ENCODE measurements around the gene EXOSC7. TPM values are rescaled to one million over a fixed set of nuclear protein-coding genes. Genes with fewer than 3 reads are reported as not detected.

EXOSC7 gene
- polyA plus RNA-seq, 1 of the 3 experiments (the other 2 are of a cell fraction): 83.5 TPM

DNA sequence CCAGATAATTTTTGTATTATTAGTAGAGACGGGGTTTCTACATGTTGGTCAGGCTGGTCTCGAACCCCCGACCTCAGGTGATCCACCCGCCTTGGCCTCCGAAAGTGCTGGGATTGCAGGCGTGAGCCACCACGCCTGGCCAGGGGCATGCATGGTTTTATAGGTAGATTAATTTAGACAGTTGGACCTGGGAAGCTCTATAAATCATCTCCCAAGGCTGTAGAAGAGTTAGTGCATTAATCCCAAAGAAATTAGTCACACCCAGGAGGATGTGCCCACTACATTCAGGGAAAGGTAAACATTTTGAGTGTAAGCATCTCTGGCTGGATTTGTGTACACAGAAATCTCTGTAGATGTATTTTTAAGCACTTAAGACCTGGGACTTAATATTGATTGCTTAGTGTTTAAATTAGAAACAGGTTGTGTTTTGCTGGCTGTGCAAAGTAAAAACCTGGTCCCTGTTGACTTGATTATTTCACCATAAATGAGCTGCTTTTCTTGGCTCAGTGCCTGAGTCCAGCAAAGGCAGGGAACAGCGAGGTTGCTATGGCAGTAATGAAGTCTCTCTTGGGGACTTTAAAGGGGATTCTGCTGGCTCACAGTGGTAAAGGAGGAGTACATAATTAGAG, 19.2 kb downstream of the EXOSC7 start:
- no peaks in the 10 kb centered on the region for H3K27me3 ChIP-seq (ENCODE audit: insufficient read depth)
- no peaks in the 10 kb centered on the region for H3K9me3 ChIP-seq
- H3K36me3 ChIP-seq (replicated peaks in 1 of 2; ENCODE audit: control insufficient read depth in 1 of 2, insufficient read depth in 2 of 2, low read length in 1 of 2): peaks cover 19 to 47% of the 10 kb centered on the region in 2 experiments
- H3K9me2 ChIP-seq: no peaks in the 10 kb centered on the region
- CTCF ChIA-PET: interaction anchor here (1.4 kb wide), 1 partner anchor 231 kb away, joined by 3 read pairs; the partner anchor contains the start of gene TMEM158
- peaks cover 31 to 36% of the 10 kb centered on the region in 2 experiments; a peak in 3 of 4 replicates for H3K4me1 ChIP-seq (ENCODE audit: control insufficient read depth in 1 of 2, insufficient read depth in 2 of 2, low read depth in 1 of 2, low read length in 1 of 2)
- 0 out of 2 replicates have a peak, but pooled peaks cover 5% of the 10 kb centered on the region for H4K20me1 ChIP-seq (ENCODE audit: insufficient read depth)
- 62% methylated on average over 8 of the region's 8 CpGs for WGBS (ENCODE audit: low lambda C conversion rate)
- peaks cover 7% of the 10 kb centered on the region; the same call in 1 of the 2 replicates for H3K79me2 ChIP-seq (ENCODE audit: insufficient read depth)
- peak overlapping the region; percentile 15 to 92; a peak in 3 of 4 replicates for H3K27ac ChIP-seq (ENCODE audit: low read depth in 2 of 2, low read length in 1 of 2)
- H3K9ac ChIP-seq: no peak overlapping the region
- no peaks in the 10 kb centered on the region for H3F3A ChIP-seq (replicated peaks; ENCODE audit: insufficient read depth)
- POLR2A ChIA-PET: interaction anchor here (0.9 to 1.3 kb wide), 3 partner anchors 13 to 19 kb away, joined by 3 to 7 read pairs (median 3); partner anchors contain the start of genes EXOSC7 and ZDHHC3
- peak; percentile 80 for DNase-seq
- H2AFZ ChIP-seq (ENCODE audit: low read depth): no peak overlapping the region
- H3K4me2 ChIP-seq: 0 out of 2 replicates have a peak overlapping the region, but pooled peaks have one; percentile 6
- no peak overlapping the region for H3K4me3 ChIP-seq (ENCODE audit: low read depth in 2 of 2, low read length in 1 of 2)
- TF ChIP-seq SMC3 (IDR thresholded peaks at IDR 0.05; ENCODE audit: low read depth, low read length): no peak
- TF ChIP-seq FOSL2 (IDR thresholded peaks at IDR 0.05; ENCODE audit: borderline replicate concordance, low read depth): no peak
- no peak for TF ChIP-seq POLR2AphosphoS5 (IDR thresholded peaks at IDR 0.05; ENCODE audit: low read depth, low read length)
- TF ChIP-seq FOXM1 (IDR thresholded peaks at IDR 0.05; ENCODE audit: low read depth): no peak
- TF ChIP-seq EP300 (IDR thresholded peaks at IDR 0.05; ENCODE audit: borderline replicate concordance in 1 of 2, low read depth in 1 of 2, low read length in 1 of 2): peak in 1 of 2 experiments; percentile 70; a peak in 1 of 4 replicates
- TF ChIP-seq GABPA (IDR thresholded peaks at IDR 0.05; ENCODE audit: low read depth): no peak
- TF ChIP-seq GATA2 (CRISPR knock-in tag; IDR thresholded peaks at IDR 0.05): no peak
- TF ChIP-seq TCF12 (IDR thresholded peaks at IDR 0.05): peak; percentile 56
- TF ChIP-seq FOXJ3 (CRISPR knock-in tag; IDR thresholded peaks at IDR 0.05): peak; percentile 18; the same call in 1 of the 2 replicates
- TF ChIP-seq CHD2 (IDR thresholded peaks at IDR 0.05; ENCODE audit: low read length, partially characterized antibody): peak; percentile 52
- no peak for TF ChIP-seq ELF1 (IDR thresholded peaks at IDR 0.05)
- TF ChIP-seq ZBTB33 (IDR thresholded peaks at IDR 0.05; ENCODE audit: borderline replicate concordance, low read depth): no peak
- TF ChIP-seq, protein P1, sequence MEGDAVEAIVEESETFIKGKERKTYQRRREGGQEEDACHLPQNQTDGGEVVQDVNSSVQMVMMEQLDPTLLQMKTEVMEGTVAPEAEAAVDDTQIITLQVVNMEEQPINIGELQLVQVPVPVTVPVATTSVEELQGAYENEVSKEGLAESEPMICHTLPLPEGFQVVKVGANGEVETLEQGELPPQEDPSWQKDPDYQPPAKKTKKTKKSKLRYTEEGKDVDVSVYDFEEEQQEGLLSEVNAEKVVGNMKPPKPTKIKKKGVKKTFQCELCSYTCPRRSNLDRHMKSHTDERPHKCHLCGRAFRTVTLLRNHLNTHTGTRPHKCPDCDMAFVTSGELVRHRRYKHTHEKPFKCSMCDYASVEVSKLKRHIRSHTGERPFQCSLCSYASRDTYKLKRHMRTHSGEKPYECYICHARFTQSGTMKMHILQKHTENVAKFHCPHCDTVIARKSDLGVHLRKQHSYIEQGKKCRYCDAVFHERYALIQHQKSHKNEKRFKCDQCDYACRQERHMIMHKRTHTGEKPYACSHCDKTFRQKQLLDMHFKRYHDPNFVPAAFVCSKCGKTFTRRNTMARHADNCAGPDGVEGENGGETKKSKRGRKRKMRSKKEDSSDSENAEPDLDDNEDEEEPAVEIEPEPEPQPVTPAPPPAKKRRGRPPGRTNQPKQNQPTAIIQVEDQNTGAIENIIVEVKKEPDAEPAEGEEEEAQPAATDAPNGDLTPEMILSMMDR (IDR thresholded peaks at IDR 0.05): no peak
- TF ChIP-seq, protein P2, sequence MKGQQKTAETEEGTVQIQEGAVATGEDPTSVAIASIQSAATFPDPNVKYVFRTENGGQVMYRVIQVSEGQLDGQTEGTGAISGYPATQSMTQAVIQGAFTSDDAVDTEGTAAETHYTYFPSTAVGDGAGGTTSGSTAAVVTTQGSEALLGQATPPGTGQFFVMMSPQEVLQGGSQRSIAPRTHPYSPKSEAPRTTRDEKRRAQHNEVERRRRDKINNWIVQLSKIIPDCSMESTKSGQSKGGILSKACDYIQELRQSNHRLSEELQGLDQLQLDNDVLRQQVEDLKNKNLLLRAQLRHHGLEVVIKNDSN (IDR thresholded peaks at IDR 0.05; ENCODE audit: borderline replicate concordance, low read depth): no peak
- no peak for TF ChIP-seq TEAD4 (IDR thresholded peaks at IDR 0.05; ENCODE audit: borderline replicate concordance, insufficient read depth)
- TF ChIP-seq RCOR1 (IDR thresholded peaks at IDR 0.05; ENCODE audit: low read length): peak; percentile 89
- peak; percentile 63 for TF ChIP-seq NFIC (IDR thresholded peaks at IDR 0.05; ENCODE audit: borderline replicate concordance)
- TF ChIP-seq SIN3A (IDR thresholded peaks at IDR 0.05; ENCODE audit: borderline replicate concordance, low read depth, low read length): no peak
- TF ChIP-seq NRF1 (IDR thresholded peaks at IDR 0.05; ENCODE audit: low read depth, low read length): no peak
